GM12872 (cell line): ENCODE measurements around the gene TSPAN16.

Experiments
- TF ChIP-seq, protein P1 (sequence below): IDR thresholded peaks from 3 replicates; pipeline ENCODE4 v1.5.1; 2011; ENCODE audit warnings: low read depth, mild to moderate bottlenecking, low read length, moderate library complexity; ENCODE audit not compliant: insufficient read depth

Gene TSPAN16

DNA sequence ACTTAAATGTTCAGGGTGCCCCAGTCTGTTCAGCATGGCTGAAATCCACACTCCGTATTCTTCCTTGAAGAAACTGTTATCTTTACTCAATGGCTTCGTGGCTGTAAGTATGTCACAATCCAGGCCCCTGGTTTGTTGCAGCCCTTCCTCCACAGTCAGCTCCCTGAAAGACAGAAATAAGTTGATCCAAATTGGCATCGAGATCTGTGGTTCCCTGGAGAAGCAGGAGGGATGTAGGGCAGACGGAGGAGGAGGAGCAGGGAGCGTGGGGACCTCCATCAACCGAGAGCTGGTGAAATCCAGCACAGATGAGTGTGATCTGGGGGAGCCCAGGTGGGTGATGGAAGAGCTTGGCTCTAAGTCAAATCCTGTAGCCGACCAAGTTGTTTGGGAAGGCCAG lies 304 bp downstream of the TSPAN16 start:
- TF ChIP-seq, protein P1, sequence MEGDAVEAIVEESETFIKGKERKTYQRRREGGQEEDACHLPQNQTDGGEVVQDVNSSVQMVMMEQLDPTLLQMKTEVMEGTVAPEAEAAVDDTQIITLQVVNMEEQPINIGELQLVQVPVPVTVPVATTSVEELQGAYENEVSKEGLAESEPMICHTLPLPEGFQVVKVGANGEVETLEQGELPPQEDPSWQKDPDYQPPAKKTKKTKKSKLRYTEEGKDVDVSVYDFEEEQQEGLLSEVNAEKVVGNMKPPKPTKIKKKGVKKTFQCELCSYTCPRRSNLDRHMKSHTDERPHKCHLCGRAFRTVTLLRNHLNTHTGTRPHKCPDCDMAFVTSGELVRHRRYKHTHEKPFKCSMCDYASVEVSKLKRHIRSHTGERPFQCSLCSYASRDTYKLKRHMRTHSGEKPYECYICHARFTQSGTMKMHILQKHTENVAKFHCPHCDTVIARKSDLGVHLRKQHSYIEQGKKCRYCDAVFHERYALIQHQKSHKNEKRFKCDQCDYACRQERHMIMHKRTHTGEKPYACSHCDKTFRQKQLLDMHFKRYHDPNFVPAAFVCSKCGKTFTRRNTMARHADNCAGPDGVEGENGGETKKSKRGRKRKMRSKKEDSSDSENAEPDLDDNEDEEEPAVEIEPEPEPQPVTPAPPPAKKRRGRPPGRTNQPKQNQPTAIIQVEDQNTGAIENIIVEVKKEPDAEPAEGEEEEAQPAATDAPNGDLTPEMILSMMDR = no peak

- TF ChIP-seq, protein P1 = no peak
These were observed 4.2 kb downstream of the TSPAN16 start for GRCh38 chr19:11299946-11300810.

GRCh38 chr19:11300811-11301120 lies 4.8 kb downstream of the TSPAN16 start:
- TF ChIP-seq, protein P1 = no peak

GRCh38 chr19:11304936-11305335 lies 9.0 kb downstream of the TSPAN16 start:
- TF ChIP-seq, protein P1 = no peak

DNA sequence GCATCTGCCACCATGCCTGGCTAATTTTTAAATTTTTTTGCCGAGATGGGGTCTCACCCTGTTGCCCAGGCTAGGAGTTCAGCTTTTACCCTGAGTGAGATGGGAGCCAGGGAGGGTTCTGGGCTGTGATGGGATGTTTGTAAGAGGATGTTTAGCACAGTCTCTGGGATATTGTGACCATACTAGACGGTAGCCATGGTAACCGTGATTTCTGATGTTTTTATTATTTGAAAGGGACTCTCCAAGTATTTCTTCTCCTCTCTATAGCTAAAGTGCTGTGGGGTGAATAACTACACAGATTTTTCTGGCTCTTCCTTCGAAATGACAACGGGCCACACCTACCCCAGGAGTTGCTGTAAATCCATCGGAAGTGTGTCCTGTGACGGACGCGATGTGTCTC lies 10.4 kb downstream of the TSPAN16 start:
- TF ChIP-seq, protein P1 = no peak

- TF ChIP-seq, protein P1 = peak; percentile 31; the same call in 1 of the 3 replicates
These were observed 25.5 kb downstream of the TSPAN16 start for GRCh38 chr19:11321191-11322126.
